Lung (tissue), 12 donors: ENCODE measurements around the gene RPL18. TPM values are rescaled to one million over a fixed set of nuclear protein-coding genes. Genes with fewer than 3 reads are reported as not detected.
A peak's percentile ranks its signal among the peaks of the same experiment; 100 is the strongest.

ENCODE experiments used
- ATAC-seq: fragments of 200-7000 bp; cut with Tn5 transposase; one replicate; pipeline ENCODE4 v1.9.1; 2020; ENCODE audit warnings: moderate number of reproducible peaks; ENCODE audit not compliant: insufficient read depth, low FRiP score
- DNase-seq, 3 donors: peaks; one replicate each; pipeline ENCODE4 v3.0.0-alpha.2; 2013 to 2017
- H3K27ac ChIP-seq, 2 donors: one replicate each; pipeline ENCODE4 v1.5.1; 2013; ENCODE audit warnings: mild to moderate bottlenecking in 2 of 2, moderate library complexity in 2 of 2, control low read depth in 1 of 2, inconsistent platforms in 1 of 2, low read depth in 1 of 2, low read length in 1 of 2
- H3K27me3 ChIP-seq, 3 donors: one replicate each; pipeline ENCODE4 v1.5.1; 2013; ENCODE audit warnings: low read length in 2 of 3; ENCODE audit not compliant: control insufficient read depth in 3 of 3, insufficient read depth in 3 of 3
- H3K36me3 ChIP-seq, 4 donors: one replicate each; pipeline ENCODE4 v1.5.1; 2013; ENCODE audit warnings: low read length in 4 of 4, mild to moderate bottlenecking in 1 of 4, moderate library complexity in 1 of 4; ENCODE audit not compliant: control insufficient read depth in 4 of 4, insufficient read depth in 4 of 4
- H3K4me1 ChIP-seq, 5 donors: one replicate each; pipeline ENCODE4 v1.5.1; 2013; ENCODE audit warnings: low read length in 5 of 5, mild to moderate bottlenecking in 2 of 5, moderate library complexity in 1 of 5; ENCODE audit not compliant: control insufficient read depth in 5 of 5, insufficient read depth in 5 of 5
- H3K4me3 ChIP-seq: one replicate; pipeline ENCODE4 v1.5.1; 2013; ENCODE audit warnings: mild to moderate bottlenecking, control low read depth, moderate library complexity
- H3K9ac ChIP-seq, 2 donors: one replicate each; pipeline ENCODE4 v1.5.1; 2013; ENCODE audit warnings: low read length in 2 of 2, control low read depth in 1 of 2; ENCODE audit not compliant: insufficient read depth in 1 of 2
- H3K9me3 ChIP-seq, 4 donors: one replicate each; pipeline ENCODE4 v1.5.1; 2013; ENCODE audit warnings: low read length in 3 of 4, mild to moderate bottlenecking in 1 of 4, moderate library complexity in 1 of 4; ENCODE audit not compliant: control insufficient read depth in 4 of 4, insufficient read depth in 3 of 4
- WGBS, 2 donors: extraction: QIAGEN DNeasy Blood & Tissue Kit; methylation state at CpG; one replicate each; pipeline ENCODE4 v1.1.7; 2013; 5-methylcytosine and 5-hydroxymethylcytosine counted together
- polyA plus RNA-seq, 2 donors: library from polyadenylated mRNA; stranded (reverse); fragments of 200-250 nt; gene quantifications; one replicate each; pipeline ENCODE4 v1.2.1, GENCODE V29; 2013
- total RNA-seq, 2 donors: library from RNA; depleted of rRNA in 1 of 2; stranded (reverse); fragments of >200 nt in 1 of 2; gene quantifications; one replicate each; pipeline ENCODE4 v1.2.1, GENCODE V29; 2014 to 2021
- TF ChIP-seq, protein P1 (sequence below): IDR thresholded peaks from 2 replicates; pipeline ENCODE4 v1.5.1; 2012; ENCODE audit warnings: mild to moderate bottlenecking; ENCODE audit errors: control extremely low read depth, extremely low read depth
- donor health status: control.
- donor health status: control.
- donor health status: Bipolar disorder and iron deficiency.
- donor health status: healthy.
- donor health status: DM: yes; HTN: yes; CAD: no.

RPL18 gene
- total and polyA plus RNA-seq, 4 donors: 1,019 to 3,542 (median 1,407) TPM

DNA sequence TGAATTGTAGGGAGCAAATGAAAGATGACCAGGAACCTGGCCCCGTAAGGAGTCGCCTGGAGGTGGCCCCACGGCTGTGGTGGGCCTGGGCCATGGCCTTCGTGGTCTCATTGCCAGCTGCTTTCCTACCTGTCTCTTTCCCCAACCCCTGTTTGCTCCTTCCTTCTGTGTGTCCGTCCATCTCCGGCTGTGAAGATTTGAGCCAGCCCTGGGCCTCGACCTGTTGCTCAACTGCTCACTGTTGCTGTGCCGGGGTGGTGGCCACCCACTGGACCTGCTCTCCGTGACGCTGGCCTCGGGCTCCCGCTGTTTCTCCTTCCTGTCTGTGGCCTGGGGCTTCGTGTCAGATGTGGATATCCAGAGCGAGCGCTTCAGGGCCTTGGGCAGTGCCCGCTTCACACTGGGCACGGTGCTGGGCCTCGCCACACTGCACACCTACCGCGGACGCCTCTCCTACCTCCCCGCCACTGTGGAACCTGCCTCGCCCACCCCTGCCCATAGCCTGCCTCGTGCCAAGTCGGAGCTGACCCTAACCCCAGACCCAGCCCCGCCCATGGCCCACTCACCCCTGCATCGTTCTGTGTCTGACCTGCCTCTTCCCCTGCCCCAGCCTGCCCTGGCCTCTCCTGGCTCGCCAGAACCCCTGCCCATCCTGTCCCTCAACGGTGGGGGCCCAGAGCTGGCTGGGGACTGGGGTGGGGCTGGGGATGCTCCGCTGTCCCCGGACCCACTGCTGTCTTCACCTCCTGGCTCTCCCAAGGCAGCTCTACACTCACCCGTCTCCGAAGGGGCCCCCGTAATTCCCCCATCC lies 9.7 kb upstream of the RPL18 start:
- Histone ChIP-seq H3K4me1 (peaks cover 2 to 24% (median 9%) of the 10 kb centered on the region in 5 donors), H3K36me3 (peaks cover 0 to 15% (median 3%) of the 10 kb centered on the region in 4 donors), H3K27ac (peak overlapping the region in 1 of 2 donors; percentile 12), H3K9ac (no peak overlapping the region), H3K27me3 (no peaks in the 10 kb centered on the region), H3K4me3 (no peak overlapping the region), H3K9me3 (no peaks in the 10 kb centered on the region)
- DNase-seq (no peak), ATAC-seq (no peak)
- TF ChIP-seq, protein P1, sequence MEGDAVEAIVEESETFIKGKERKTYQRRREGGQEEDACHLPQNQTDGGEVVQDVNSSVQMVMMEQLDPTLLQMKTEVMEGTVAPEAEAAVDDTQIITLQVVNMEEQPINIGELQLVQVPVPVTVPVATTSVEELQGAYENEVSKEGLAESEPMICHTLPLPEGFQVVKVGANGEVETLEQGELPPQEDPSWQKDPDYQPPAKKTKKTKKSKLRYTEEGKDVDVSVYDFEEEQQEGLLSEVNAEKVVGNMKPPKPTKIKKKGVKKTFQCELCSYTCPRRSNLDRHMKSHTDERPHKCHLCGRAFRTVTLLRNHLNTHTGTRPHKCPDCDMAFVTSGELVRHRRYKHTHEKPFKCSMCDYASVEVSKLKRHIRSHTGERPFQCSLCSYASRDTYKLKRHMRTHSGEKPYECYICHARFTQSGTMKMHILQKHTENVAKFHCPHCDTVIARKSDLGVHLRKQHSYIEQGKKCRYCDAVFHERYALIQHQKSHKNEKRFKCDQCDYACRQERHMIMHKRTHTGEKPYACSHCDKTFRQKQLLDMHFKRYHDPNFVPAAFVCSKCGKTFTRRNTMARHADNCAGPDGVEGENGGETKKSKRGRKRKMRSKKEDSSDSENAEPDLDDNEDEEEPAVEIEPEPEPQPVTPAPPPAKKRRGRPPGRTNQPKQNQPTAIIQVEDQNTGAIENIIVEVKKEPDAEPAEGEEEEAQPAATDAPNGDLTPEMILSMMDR: no peak
- WGBS, 2 donors: 81 to 83% methylated on average over 34 of the region's 34 CpGs

DNA sequence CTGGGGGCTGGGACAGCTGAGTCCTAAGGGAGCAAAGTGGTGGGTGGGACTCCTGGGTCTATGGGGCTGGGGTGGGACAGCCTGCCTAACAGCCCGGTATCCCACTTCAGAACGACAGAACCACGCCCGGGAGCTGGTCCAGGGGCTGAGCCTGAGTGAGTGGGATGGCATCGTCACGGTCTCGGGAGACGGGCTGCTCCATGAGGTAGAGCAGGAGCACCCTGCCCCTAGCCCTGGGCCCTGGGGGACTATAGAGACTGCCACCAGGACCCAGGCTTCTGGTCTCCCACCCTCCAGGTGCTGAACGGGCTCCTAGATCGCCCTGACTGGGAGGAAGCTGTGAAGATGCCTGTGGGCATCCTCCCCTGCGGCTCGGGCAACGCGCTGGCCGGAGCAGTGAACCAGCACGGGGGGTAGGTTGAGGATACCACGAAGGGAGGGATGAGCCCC lies 8.9 kb upstream of the RPL18 start:
- TF ChIP-seq, protein P1: no peak
- Histone ChIP-seq H3K36me3 (peaks cover 0 to 15% (median 3%) of the 10 kb centered on the region in 4 donors), H3K9me3 (no peaks in the 10 kb centered on the region), H3K27me3 (no peaks in the 10 kb centered on the region), H3K4me1 (peaks cover 3 to 32% (median 9%) of the 10 kb centered on the region in 5 donors), H3K27ac (no peak overlapping the region), H3K9ac (no peak overlapping the region), H3K4me3 (no peak overlapping the region)
- DNase-seq: no peak
- 91 to 94% methylated on average over 17 of the region's 17 CpGs for WGBS, 2 donors
- no peak for ATAC-seq

DNA sequence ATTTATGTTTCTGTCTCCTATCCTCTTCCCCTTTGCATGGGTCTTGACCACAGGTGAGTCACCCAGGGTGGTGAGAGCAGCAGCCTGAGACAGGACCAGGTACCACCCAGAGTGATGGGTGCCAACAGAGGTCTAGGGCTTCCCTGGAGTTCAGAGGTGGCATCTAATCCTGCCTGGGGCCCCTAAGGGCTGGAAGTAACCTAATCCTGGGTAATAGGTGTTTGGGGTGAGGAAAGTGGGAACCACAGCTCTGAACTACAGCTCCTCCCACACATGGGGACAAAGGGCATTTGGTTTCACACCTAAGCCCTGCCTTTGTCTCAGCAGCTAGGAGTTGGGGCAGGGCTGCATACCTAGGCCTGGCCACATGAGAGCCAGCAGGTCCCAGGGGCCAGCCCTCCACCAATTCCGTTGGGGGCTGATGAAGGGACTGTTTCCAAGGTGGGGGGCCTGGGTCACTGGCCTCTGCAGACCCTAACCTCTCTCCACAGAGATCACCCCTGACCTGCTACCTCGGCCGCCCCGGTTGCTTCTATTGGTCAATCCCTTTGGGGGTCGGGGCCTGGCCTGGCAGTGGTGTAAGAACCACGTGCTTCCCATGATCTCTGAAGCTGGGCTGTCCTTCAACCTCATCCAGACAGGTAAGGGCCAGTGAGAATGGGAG lies 8.4 kb upstream of the RPL18 start:
- H3K9ac ChIP-seq: no peak overlapping the region
- H3K27ac ChIP-seq: peak overlapping the region in 1 of 2 donors; percentile 12
- peaks cover 3 to 32% (median 9%) of the 10 kb centered on the region in 5 donors for H3K4me1 ChIP-seq
- peaks cover 0 to 16% (median 0%) of the 10 kb centered on the region in 4 donors for H3K36me3 ChIP-seq
- H3K9me3 ChIP-seq: no peaks in the 10 kb centered on the region
- no peak for ATAC-seq
- no peak for DNase-seq
- H3K4me3 ChIP-seq: no peak overlapping the region
- 85 to 88% methylated on average over 6 of the region's 6 CpGs for WGBS, 2 donors
- TF ChIP-seq, protein P1: no peak
- H3K27me3 ChIP-seq: no peaks in the 10 kb centered on the region
